ENCODE results near the gene VPS72. TPM values are rescaled to one million over a fixed set of nuclear protein-coding genes. Genes with fewer than 3 reads are reported as not detected.

Gene VPS72
- total and polyA plus RNA-seq, 9 of the 15 experiments (the other 6 are each of a cell fraction or from before 2014, with no cell fraction given): 7.2 to 131 (median 75.7) TPM

DNA sequence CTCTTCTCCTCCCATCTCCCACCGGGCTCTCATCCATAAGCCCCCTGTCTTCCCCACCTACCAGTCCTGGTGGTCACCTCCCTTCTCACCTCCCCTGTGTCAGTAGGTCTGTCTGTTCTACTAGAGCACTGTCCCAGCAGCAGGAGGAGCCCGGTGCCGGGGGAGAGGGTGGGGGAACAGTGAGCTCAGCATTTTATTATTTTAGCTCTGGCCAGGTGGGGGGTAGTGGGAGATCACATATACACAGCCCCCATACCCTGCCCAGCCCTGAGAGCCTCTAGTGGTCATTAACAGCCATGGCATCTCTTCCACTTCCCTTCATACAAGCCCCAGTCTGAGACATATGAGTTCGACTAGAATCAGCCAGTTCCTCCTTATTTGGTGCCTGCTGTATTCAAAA is 14.1 kb downstream of the VPS72 start, which contains the start of gene TMOD4:
Gene TMOD4 (minus strand): TSS at position 119 of the 400 bp plus-strand sequence. CDS start 1,106 bp downstream, outside the sequence.
- no peak within 1 kb of the TSS for H3K4me2 ChIP-seq (ENCODE audit: insufficient read depth, low read length)
- no peak within 1 kb of the TSS for H3K27ac ChIP-seq (ENCODE audit: extremely low read depth, low read depth, low read length)
- ATAC-seq (peak; percentile 97), FAIRE-seq (peak; percentile 65), DNase-seq (ENCODE audit: extremely low read depth in 1 of 4, low spot score in 3 of 4) (peak; percentile 44 to 83 (median 62))
- H3K4me1 ChIP-seq (replicated peaks in 1 of 2; ENCODE audit: control insufficient read depth in 2 of 2, insufficient read depth in 2 of 2, low read length in 2 of 2): no peaks in the 10 kb centered on the region; a peak in 1 of 5 replicates
- no peak within 1 kb of the TSS for H3K4me3 ChIP-seq
- no peaks in the 10 kb centered on the region for H3K79me2 ChIP-seq (ENCODE audit: control insufficient read depth, insufficient read depth, low read length)
- no peaks in the 10 kb centered on the region for H3K27me3 ChIP-seq (ENCODE audit: control insufficient read depth in 2 of 2, insufficient read depth in 2 of 2, low read length in 2 of 2)
- no peaks in the 10 kb centered on the region for H3K9me3 ChIP-seq (replicated peaks; ENCODE audit: control insufficient read depth, insufficient read depth, low read depth, low read length)
- intact Hi-C loops (cut with micrococcal nuclease): no loop called here
- H4K20me1 ChIP-seq (replicated peaks; ENCODE audit: control insufficient read depth, insufficient read depth, low read length): no peaks in the 10 kb centered on the region
- H3K36me3 ChIP-seq (ENCODE audit: control insufficient read depth, insufficient read depth, low read length): peaks cover 54% of the 10 kb centered on the region; the same call in 2 of the 3 replicates
- ChIA-PET CTCF (ENCODE audit: low intra/inter-chr PET ratio) (no interaction called here), POLR2A (interaction anchor here (0.6 to 1.5 kb wide), 2 partner anchors 9 to 13 kb away, joined by 3 to 5 read pairs; partner anchors contain the start of genes LYSMD1 and SCNM1)
- H3K9ac ChIP-seq (ENCODE audit: insufficient read depth in 1 of 2, low read depth in 2 of 2, low read length in 2 of 2): 0 out of 4 replicates have a peak within 1 kb of the TSS, but pooled peaks of 1 of the 2 experiments have one; percentile 21
- in situ Hi-C loops (cut with MboI): no loop called here
- H2AFZ ChIP-seq (ENCODE audit: low read depth, low read length): no peak within 1 kb of the TSS
- no TSS peak for BruUV-seq (replicated peaks)
- no peaks in the 10 kb centered on the region for H3K9me1 ChIP-seq (ENCODE audit: control insufficient read depth, insufficient read depth, low read length)
- WGBS (ENCODE audit: insufficient coverage, low coverage, missing lambda C conversion rate): 49% methylated on average over 4 of the region's 4 CpGs
- TF ChIP-seq NFE2 (IDR thresholded peaks at IDR 0.05; ENCODE audit: low read depth): peak; percentile 11; the same call in 1 of the 2 replicates
- TF ChIP-seq SUPT5H (IDR thresholded peaks at IDR 0.05): peak; percentile 42
- no peak for TF ChIP-seq MITF (IDR thresholded peaks at IDR 0.05)
- no peak for TF ChIP-seq CEBPB (tag; IDR thresholded peaks at IDR 0.05)
- TF ChIP-seq SPI1 (IDR thresholded peaks at IDR 0.05; ENCODE audit: borderline replicate concordance, low read depth, low read length): peak; percentile 81
- peak; percentile 76 for TF ChIP-seq ZBTB7A (IDR thresholded peaks at IDR 0.05; ENCODE audit: borderline replicate concordance, control insufficient read depth, low read depth, low read length)
- TF ChIP-seq, protein P1, sequence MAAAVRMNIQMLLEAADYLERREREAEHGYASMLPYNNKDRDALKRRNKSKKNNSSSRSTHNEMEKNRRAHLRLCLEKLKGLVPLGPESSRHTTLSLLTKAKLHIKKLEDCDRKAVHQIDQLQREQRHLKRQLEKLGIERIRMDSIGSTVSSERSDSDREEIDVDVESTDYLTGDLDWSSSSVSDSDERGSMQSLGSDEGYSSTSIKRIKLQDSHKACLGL (CRISPR knock-in tag; IDR thresholded peaks at IDR 0.05; ENCODE audit: borderline replicate concordance, poor library complexity, severe bottlenecking): no peak
- TF ChIP-seq POLR2A (conservative IDR thresholded peaks at IDR 0.05): 0 out of 2 replicates have a peak, but pooled peaks have one; percentile 32
- TF ChIP-seq REST (IDR thresholded peaks at IDR 0.05; ENCODE audit: borderline replicate concordance): 0 out of 2 replicates have a peak, but pooled peaks have one; percentile 12
- TF ChIP-seq REST (CRISPR knock-in tag; IDR thresholded peaks at IDR 0.05; ENCODE audit: low read depth): no peak
- TF ChIP-seq, protein P2, sequence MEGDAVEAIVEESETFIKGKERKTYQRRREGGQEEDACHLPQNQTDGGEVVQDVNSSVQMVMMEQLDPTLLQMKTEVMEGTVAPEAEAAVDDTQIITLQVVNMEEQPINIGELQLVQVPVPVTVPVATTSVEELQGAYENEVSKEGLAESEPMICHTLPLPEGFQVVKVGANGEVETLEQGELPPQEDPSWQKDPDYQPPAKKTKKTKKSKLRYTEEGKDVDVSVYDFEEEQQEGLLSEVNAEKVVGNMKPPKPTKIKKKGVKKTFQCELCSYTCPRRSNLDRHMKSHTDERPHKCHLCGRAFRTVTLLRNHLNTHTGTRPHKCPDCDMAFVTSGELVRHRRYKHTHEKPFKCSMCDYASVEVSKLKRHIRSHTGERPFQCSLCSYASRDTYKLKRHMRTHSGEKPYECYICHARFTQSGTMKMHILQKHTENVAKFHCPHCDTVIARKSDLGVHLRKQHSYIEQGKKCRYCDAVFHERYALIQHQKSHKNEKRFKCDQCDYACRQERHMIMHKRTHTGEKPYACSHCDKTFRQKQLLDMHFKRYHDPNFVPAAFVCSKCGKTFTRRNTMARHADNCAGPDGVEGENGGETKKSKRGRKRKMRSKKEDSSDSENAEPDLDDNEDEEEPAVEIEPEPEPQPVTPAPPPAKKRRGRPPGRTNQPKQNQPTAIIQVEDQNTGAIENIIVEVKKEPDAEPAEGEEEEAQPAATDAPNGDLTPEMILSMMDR (IDR thresholded peaks at IDR 0.05 in 2 of 3, conservative IDR thresholded peaks at IDR 0.05 in 1 of 3; ENCODE audit: insufficient read depth in 2 of 3, low read depth in 1 of 3, low read length in 3 of 3): peak; percentile 57 to 75 (median 58)

Measured in K562 (cell line).